Panc1 (cell line): ENCODE data around the gene NPW. TPM values are rescaled to one million over a fixed set of nuclear protein-coding genes. Genes with fewer than 3 reads are reported as not detected.

ENCODE experiments used
- ATAC-seq: fragments of 200-7000 bp; cut with Tn5 transposase; 2 replicates; pipeline ENCODE4 v1.9.1; 2020; ENCODE audit warnings: mild to moderate bottlenecking, moderate library complexity
- BruUV-seq: library from RNA; stranded (reverse); fragments of 400-500 nt; replicated peaks from 2 replicates; lab custom pipeline; 2021; lab: Mats Ljungman, UMichigan
- CTCF ChIA-PET: fragments of 300-600 bp; sonication (Branson Sonifier 250); formaldehyde crosslinking; loops from one replicate; lab custom pipeline; 2022; ENCODE audit warnings: antibody characterized with exemption; lab: Charles Lee
- POLR2A ChIA-PET: fragments of 300-600 bp; sonication (Branson Sonifier 250); formaldehyde crosslinking; loops from one replicate; lab custom pipeline; 2022; ENCODE audit warnings: antibody characterized with exemption; lab: Charles Lee
- DNase-seq: peaks from one replicate; pipeline ENCODE4 v3.0.0-alpha.2; 2010; ENCODE audit warnings: low read depth, low spot score
- H3K27ac ChIP-seq: 2 replicates; pipeline ENCODE4 v1.5.1; 2011; ENCODE audit warnings: mild to moderate bottlenecking, low read length, inconsistent platforms
- H3K27me3 ChIP-seq: fragments of 200-500 bp; sonication (Bioruptor generic); 2 replicates; pipeline ENCODE4 v1.6.0; 2014; ENCODE audit warnings: low read length, inconsistent platforms; ENCODE audit not compliant: control insufficient read depth, insufficient read depth
- H3K36me3 ChIP-seq: fragments of 200-500 bp; sonication (Bioruptor generic); 2 replicates; pipeline ENCODE4 v1.5.1; 2014; ENCODE audit warnings: inconsistent platforms, mild to moderate bottlenecking, low read length, moderate library complexity; ENCODE audit not compliant: control insufficient read depth, insufficient read depth
- H3K4me1 ChIP-seq: 2 replicates; pipeline ENCODE4 v1.5.1; 2011; ENCODE audit warnings: inconsistent platforms, mild to moderate bottlenecking, low read length, moderate library complexity; ENCODE audit not compliant: control insufficient read depth, insufficient read depth
- H3K4me3 ChIP-seq, 2 experiments: 2 replicates each; pipeline ENCODE4 v1.5.1; 2011 to 2012; ENCODE audit warnings: low read depth in 2 of 2, low read length in 2 of 2, mild to moderate bottlenecking in 2 of 2, inconsistent platforms in 1 of 2, moderate library complexity in 1 of 2
- H3K9me3 ChIP-seq: fragments of 200-500 bp; sonication (Bioruptor generic); 2 replicates; pipeline ENCODE4 v1.5.1; 2014; ENCODE audit warnings: low read depth, mild to moderate bottlenecking, inconsistent platforms, low read length, moderate library complexity; ENCODE audit not compliant: control insufficient read depth, insufficient read depth
- POLR2AphosphoS5 ChIP-seq: IDR thresholded peaks from 2 replicates; pipeline ENCODE4 v1.6.1; 2012; ENCODE audit warnings: mild to moderate bottlenecking, low read depth, low read length, moderate library complexity
- REST ChIP-seq, 2 experiments: IDR thresholded peaks; 2 replicates each; pipeline ENCODE4 v1.6.1; 2011 to 2012; ENCODE audit warnings: low read depth in 2 of 2, control low read depth in 1 of 2, low read length in 1 of 2, mild to moderate bottlenecking in 1 of 2, moderate library complexity in 1 of 2; ENCODE audit not compliant: insufficient read depth in 1 of 2
- SIN3A ChIP-seq: IDR thresholded peaks from 2 replicates; pipeline ENCODE4 v1.6.1; 2012; ENCODE audit warnings: low read depth, mild to moderate bottlenecking, low read length, moderate library complexity, borderline replicate concordance; ENCODE audit not compliant: insufficient read depth
- TCF7L2 ChIP-seq: IDR thresholded peaks from 2 replicates; pipeline ENCODE4 v1.6.1; 2011; ENCODE audit warnings: mild to moderate bottlenecking, low read depth, low read length, inconsistent platforms
- in situ Hi-C: cut with HindIII; loops from 2 replicates; pipeline ENCODE4 v1.10.0; 2016; ENCODE audit warnings: low sequenced_read_pairs, low pct_unique_long_range_greater_than_20kb
- intact Hi-C: fragments of 100-400 bp; cut with micrococcal nuclease; formaldehyde crosslinking; loops from one replicate; pipeline ENCODE4 v1.10.0; 2022; ENCODE audit not compliant: unreplicated experiment
- total RNA-seq: library from RNA; stranded (reverse); gene quantifications from one replicate; pipeline ENCODE4 v1.2.1, GENCODE V29; 2021; ENCODE audit not compliant: unreplicated experiment
- TF ChIP-seq, protein P1 (sequence below): fragments of 450-650 bp; IDR thresholded peaks from 2 replicates; pipeline ENCODE4 v1.5.1; 2017; ENCODE audit warnings: mild to moderate bottlenecking

The NPW gene
- total RNA-seq, 1 experiment from 2014 or later = 15.3 TPM

GRCh38 chr16:2064368-2064945 is 44.9 kb downstream of the NPW start:
- no peaks in the 10 kb centered on the region; the same call in 1 of the 2 replicates for H3K36me3 ChIP-seq
- POLR2A ChIA-PET = no interaction called here
- intact Hi-C loops = no loop called here

DNA sequence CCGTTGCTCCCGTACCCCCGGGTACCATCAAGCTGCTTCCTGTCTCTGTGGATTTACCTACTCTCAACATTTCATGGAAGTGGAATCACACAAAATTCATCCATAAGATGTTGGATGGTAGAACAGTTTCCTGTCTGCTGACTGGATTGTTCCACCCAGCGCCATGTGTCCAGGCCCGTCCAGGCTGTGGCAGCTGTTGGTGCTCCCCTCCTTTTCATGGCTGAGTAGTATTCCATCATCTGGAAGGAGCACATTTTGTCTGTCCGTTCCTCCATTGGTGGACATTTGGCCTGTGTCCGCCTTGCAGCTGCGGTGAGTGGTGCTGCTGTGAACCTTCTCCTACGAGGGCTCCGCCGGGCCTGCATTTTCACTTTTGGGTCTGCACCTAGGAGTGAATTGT is 46.6 kb downstream of the NPW start:
- H3K9me3 ChIP-seq = no peaks in the 10 kb centered on the region
- H3K4me1 ChIP-seq = no peaks in the 10 kb centered on the region
- intact Hi-C loops = no loop called here
- DNase-seq (no peak), ATAC-seq (no peak)
- POLR2A ChIA-PET = no interaction called here
- H3K27ac ChIP-seq = no peak overlapping the region
- no peaks in the 10 kb centered on the region for H3K27me3 ChIP-seq
- CTCF ChIA-PET = interaction anchor here (0.7 kb wide), 1 partner anchor 75 kb away, joined by 3 read pairs; no protein-coding TSS in a partner anchor
- in situ Hi-C loops = no loop called here
- no peak for TF ChIP-seq POLR2AphosphoS5
- no peak for TF ChIP-seq SIN3A
- TF ChIP-seq, protein P1, sequence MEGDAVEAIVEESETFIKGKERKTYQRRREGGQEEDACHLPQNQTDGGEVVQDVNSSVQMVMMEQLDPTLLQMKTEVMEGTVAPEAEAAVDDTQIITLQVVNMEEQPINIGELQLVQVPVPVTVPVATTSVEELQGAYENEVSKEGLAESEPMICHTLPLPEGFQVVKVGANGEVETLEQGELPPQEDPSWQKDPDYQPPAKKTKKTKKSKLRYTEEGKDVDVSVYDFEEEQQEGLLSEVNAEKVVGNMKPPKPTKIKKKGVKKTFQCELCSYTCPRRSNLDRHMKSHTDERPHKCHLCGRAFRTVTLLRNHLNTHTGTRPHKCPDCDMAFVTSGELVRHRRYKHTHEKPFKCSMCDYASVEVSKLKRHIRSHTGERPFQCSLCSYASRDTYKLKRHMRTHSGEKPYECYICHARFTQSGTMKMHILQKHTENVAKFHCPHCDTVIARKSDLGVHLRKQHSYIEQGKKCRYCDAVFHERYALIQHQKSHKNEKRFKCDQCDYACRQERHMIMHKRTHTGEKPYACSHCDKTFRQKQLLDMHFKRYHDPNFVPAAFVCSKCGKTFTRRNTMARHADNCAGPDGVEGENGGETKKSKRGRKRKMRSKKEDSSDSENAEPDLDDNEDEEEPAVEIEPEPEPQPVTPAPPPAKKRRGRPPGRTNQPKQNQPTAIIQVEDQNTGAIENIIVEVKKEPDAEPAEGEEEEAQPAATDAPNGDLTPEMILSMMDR = no peak
- no peak for TF ChIP-seq TCF7L2
- TF ChIP-seq REST (IDR thresholded peaks at IDR 0.05; ENCODE audit: insufficient read depth in 1 of 2, low read depth in 2 of 2, low read length in 1 of 2) = no peak
- BruUV-seq = no TSS peak
- no peak overlapping the region for H3K4me3 ChIP-seq
- H3K36me3 ChIP-seq = no peaks in the 10 kb centered on the region; the same call in 1 of the 2 replicates

More at GRCh38 chr16:2064368-2064945, 44.9 kb downstream of the NPW start:
- Histone ChIP-seq H3K9me3 (no peaks in the 10 kb centered on the region), H3K27ac (no peak overlapping the region), H3K4me3 (no peak overlapping the region), H3K4me1 (no peaks in the 10 kb centered on the region), H3K27me3 (no peaks in the 10 kb centered on the region)
- CTCF ChIA-PET = interaction anchor here (0.7 kb wide), 1 partner anchor 352 kb away, joined by 6 read pairs; no protein-coding TSS in a partner anchor
- BruUV-seq = no TSS peak
- in situ Hi-C loops = no loop called here
- ATAC-seq = no peak
- DNase-seq = no peak
- no peak for TF ChIP-seq POLR2AphosphoS5
- no peak for TF ChIP-seq REST (IDR thresholded peaks at IDR 0.05; ENCODE audit: insufficient read depth in 1 of 2, low read depth in 2 of 2, low read length in 1 of 2)
- no peak for TF ChIP-seq SIN3A

Other genes starting within 250 kb of the NPW start
- 117 TPM for gene NME3, start 248.2 kb upstream of the NPW start, total RNA-seq
- gene EME2, start 247.0 kb upstream of the NPW start, total RNA-seq = 53.4 TPM
- 187 TPM for gene MRPS34, start 246.7 kb upstream of the NPW start, total RNA-seq
- 23.0 TPM for gene SPSB3, start 237.2 kb upstream of the NPW start, total RNA-seq
- gene NUBP2, start 236.8 kb upstream of the NPW start, total RNA-seq = 85.8 TPM
- gene IGFALS, start 226.1 kb upstream of the NPW start, total RNA-seq = 0.10 TPM
- gene HAGH, start 193.0 kb upstream of the NPW start, total RNA-seq = 58.9 TPM
- 34.6 TPM for gene FAHD1, start 192.6 kb upstream of the NPW start, total RNA-seq
- not detected for gene MEIOB, start 147.6 kb upstream of the NPW start, total RNA-seq
- 3.3 TPM for gene HS3ST6, start 101.4 kb upstream of the NPW start, total RNA-seq
- gene MSRB1, start 76.6 kb upstream of the NPW start, total RNA-seq = 25.3 TPM
- 0.26 TPM for gene RPL3L, start 65.1 kb upstream of the NPW start, total RNA-seq
- gene NDUFB10, start 60.2 kb upstream of the NPW start, total RNA-seq = 287 TPM
- gene RPS2, start 55.0 kb upstream of the NPW start, total RNA-seq = 2,794 TPM
- not detected for gene RNF151, start 52.9 kb upstream of the NPW start, total RNA-seq
- gene TBL3, start 47.7 kb upstream of the NPW start, total RNA-seq = 42.4 TPM
- 4.0 TPM for gene NOXO1, start 38.3 kb upstream of the NPW start, total RNA-seq
- gene GFER, start 35.6 kb upstream of the NPW start, total RNA-seq = 49.2 TPM
- 15.2 TPM for gene SYNGR3, start 29.8 kb upstream of the NPW start, total RNA-seq
- gene ZNF598, start 10.0 kb upstream of the NPW start, total RNA-seq = 85.7 TPM
- gene NHERF2, start 7.1 kb downstream of the NPW start, total RNA-seq = 174 TPM
- gene NTHL1, start 28.0 kb downstream of the NPW start, total RNA-seq = 39.8 TPM
- 115 TPM for gene TSC2, start 28.2 kb downstream of the NPW start, total RNA-seq
- gene PKD1, start 116.1 kb downstream of the NPW start, total RNA-seq = 279 TPM
- gene RAB26, start 128.8 kb downstream of the NPW start, total RNA-seq = 92.2 TPM
- 108 TPM for gene TRAF7, start 136.0 kb downstream of the NPW start, total RNA-seq
- 4.5 TPM for gene CASKIN1, start 176.8 kb downstream of the NPW start, total RNA-seq
- gene MLST8, start 185.7 kb downstream of the NPW start, total RNA-seq = 91.1 TPM
- gene BRICD5, start 191.1 kb downstream of the NPW start, total RNA-seq = 8.7 TPM
- 48.7 TPM for gene PGP, start 195.1 kb downstream of the NPW start, total RNA-seq
- 50.8 TPM for gene E4F1, start 203.8 kb downstream of the NPW start, total RNA-seq
- 4.4 TPM for gene DNASE1L2, start 216.7 kb downstream of the NPW start, total RNA-seq
- gene ECI1, start 231.8 kb downstream of the NPW start, total RNA-seq = 117 TPM
- 249 TPM for gene RNPS1, start 248.3 kb downstream of the NPW start, total RNA-seq